Measurements from ENCODE around the gene ASCL3.

- TF ChIP-seq RAD21 (IDR thresholded peaks at IDR 0.05; ENCODE audit: insufficient read depth, low read depth, low read length) (no peak), ESRRA (IDR thresholded peaks at IDR 0.05; ENCODE audit: low read length) (no peak), POLR2AphosphoS5 (IDR thresholded peaks at IDR 0.05; ENCODE audit: low read length) (no peak), BRCA1 (IDR thresholded peaks at IDR 0.05; ENCODE audit: low read depth, low read length) (no peak), ATF3 (IDR thresholded peaks at IDR 0.05; ENCODE audit: borderline replicate concordance, extremely low read depth, low read depth, low read length) (no peak), BHLHE40 (IDR thresholded peaks at IDR 0.05; ENCODE audit: borderline replicate concordance in 1 of 2, low read depth in 2 of 2, low read length in 1 of 2) (no peak), RFX5 (IDR thresholded peaks at IDR 0.05; ENCODE audit: low read depth, low read length) (no peak), EGR1 (IDR thresholded peaks at IDR 0.05; ENCODE audit: borderline replicate concordance in 1 of 2, low read depth in 2 of 2, low read length in 2 of 2) (no peak), EP300 (IDR thresholded peaks at IDR 0.05; ENCODE audit: borderline replicate concordance in 1 of 2, control insufficient read depth in 1 of 2, low read depth in 2 of 2, low read length in 2 of 2) (no peak)
These were observed 20.9 kb upstream of the ASCL3 start for GRCh38 chr11:8963569-8964323.
